ENCODE measurements around the gene ACOT9. TPM values are rescaled to one million over a fixed set of nuclear protein-coding genes. Genes with fewer than 3 reads are reported as not detected.
"Not testable (repeated sequence)": the region's sequence is repeated elsewhere in the genome, so short reads cannot be mapped to it uniquely, and the experiment has no call there.

ACOT9 gene
- polyA plus RNA-seq, 3 donors from 2014 or later, result 8.2 to 18.4 (median 17.1) TPM

DNA sequence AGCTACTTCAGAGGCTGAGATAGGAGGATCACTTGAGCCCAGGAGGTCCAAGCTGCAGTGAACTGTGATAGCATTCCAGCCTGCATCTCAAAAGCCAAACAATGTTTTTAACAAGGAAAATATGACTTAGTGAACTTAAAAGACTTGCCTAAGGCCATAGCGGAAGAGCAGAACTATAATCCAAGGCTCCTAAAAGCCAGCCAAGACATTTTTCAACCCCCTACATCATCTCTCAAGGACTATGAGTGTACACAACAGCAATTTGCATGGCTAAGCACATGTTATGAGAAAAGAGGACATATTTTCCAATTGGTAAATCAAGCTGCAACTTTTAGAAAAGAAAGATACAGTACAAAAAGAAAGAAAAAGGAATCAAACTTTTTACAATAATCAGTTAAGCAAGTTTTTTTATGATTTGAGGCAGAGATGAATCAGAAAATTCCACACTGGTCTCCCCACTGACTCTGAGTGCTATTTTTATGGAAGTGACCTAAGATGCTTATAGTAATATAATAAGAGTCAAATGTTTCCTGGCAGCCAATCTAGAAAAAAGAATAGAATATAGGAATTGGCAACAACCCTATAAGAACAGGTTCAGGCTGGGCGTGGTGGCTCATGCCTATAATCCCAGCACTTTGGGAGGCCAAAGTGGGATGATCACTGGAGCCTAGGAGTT lies 9.8 kb upstream of the ACOT9 start:
- Mint-ChIP-seq H3K36me3 (no peaks in the 10 kb centered on the region), H3K4me3 (no peak overlapping the region), H3K9me3 (no peaks in the 10 kb centered on the region), H3K27ac (no peak overlapping the region), H3K27me3 (ENCODE audit: low read depth in 3 of 3) (peaks cover 0 to 4% (median 3%) of the 10 kb centered on the region in 3 donors), H3K4me1 (peaks cover 0 to 2% of the 10 kb centered on the region in 2 donors)
- no peak for DNase-seq

DNA sequence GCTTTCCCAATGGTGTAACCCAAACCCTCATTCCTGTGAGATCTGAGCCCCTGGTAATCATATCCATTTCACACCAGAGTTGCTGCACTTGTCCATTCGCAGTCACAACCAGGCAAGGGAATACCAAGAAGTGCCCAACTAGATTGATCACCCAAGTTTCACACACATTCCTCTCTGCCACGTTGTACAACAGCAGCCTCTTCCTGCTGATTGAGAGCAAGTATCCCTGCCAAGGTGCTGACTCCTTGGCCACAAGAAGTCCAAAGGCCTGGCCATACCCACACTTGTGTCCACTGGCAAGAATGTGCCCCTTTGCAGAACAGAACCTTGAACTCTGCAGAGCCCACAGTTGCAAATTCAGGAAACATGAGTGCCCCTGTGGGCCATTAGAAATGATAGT lies 6.5 kb upstream of the ACOT9 start:
- DNase-seq, result no peak
- H3K4me1 Mint-ChIP-seq, result peaks cover 5 to 7% of the 10 kb centered on the region in 2 donors
- peaks cover 2 to 5% (median 3%) of the 10 kb centered on the region in 3 donors for H3K27me3 Mint-ChIP-seq (ENCODE audit: low read depth in 3 of 3)
- no peaks in the 10 kb centered on the region for H3K36me3 Mint-ChIP-seq
- H3K27ac Mint-ChIP-seq, result peak overlapping the region in 2 of 6 donors; percentile 25 to 40
- no peak overlapping the region for H3K4me3 Mint-ChIP-seq
- H3K9me3 Mint-ChIP-seq, result no peaks in the 10 kb centered on the region

DNA sequence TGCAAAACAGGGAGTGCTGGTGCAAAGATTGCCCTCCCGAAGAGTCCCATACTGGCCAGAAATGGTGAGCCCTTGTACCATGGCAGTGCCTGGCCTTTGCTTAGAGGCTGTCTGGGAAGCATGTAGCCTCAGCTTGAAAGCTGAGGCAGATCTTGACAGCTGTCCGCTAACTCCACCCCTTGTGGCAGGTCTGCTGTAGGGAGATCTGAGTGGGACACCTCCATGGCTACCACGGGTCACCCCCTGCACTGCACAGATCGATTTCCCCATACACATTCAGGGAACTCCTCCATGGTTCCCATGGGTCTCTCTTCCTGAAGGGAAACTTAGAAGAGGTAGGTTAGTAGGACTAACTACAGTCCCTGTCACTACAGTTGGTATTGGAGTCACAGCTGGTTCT lies 6.1 kb upstream of the ACOT9 start:
- Mint-ChIP-seq H3K4me1 (peaks cover 5 to 7% of the 10 kb centered on the region in 2 donors), H3K27ac (peak overlapping the region in 2 of 6 donors; percentile 25 to 40), H3K4me3 (no peak overlapping the region), H3K36me3 (no peaks in the 10 kb centered on the region), H3K9me3 (no peaks in the 10 kb centered on the region), H3K27me3 (ENCODE audit: low read depth in 3 of 3) (peaks cover 3 to 5% (median 4%) of the 10 kb centered on the region in 3 donors)
- DNase-seq, result no peak

DNA sequence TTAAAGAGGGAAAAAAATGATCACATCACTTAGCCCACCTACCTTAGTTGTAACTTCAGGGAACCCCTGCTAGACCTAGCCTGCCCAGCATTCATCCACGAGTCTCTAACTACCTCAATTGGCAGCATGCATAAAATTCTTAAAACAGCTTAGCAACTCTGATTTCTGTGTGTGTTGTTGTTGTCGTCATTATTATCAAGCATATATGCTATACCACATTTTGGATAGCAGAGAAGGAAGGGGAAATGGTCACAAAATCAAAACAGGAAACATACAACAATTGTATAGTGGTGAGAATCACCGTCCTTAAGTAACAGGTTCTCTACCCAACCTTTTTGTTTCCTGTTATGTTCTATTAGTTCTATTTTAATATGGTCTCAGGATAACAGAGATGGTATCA lies 2.7 kb upstream of the ACOT9 start:
- Mint-ChIP-seq H3K27me3 (ENCODE audit: low read depth in 3 of 3) (peaks cover 4 to 11% (median 10%) of the 10 kb centered on the region in 3 donors), H3K9me3 (no peaks in the 10 kb centered on the region), H3K27ac (peak overlapping the region in 4 of 6 donors; percentile 76 to 89 (median 78)), H3K4me3 (peak overlapping the region in 3 of 5 donors; percentile 27 to 65 (median 39)), H3K36me3 (no peaks in the 10 kb centered on the region), H3K4me1 (peaks cover 24 to 25% of the 10 kb centered on the region in 2 donors)
- DNase-seq, result peak; percentile 2 to 35 (median 29)

DNA sequence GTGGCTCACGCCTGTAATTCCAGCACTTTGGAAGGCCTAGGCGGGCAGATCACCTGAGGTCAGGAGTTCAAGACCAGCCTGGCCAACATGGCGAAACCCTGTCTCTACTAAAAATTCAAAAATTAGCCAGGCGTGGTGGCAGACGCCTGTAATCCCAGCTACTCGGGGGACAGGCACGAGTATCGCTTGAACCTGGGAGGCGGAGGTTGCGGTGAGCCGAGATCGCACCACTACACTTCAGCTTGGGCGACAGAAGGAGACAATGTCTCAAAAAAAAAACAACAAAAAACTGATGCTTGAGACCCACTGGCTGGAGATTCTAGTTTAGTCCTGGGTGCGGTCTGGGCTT lies 521 bp upstream of the ACOT9 start:
- not testable (repeated sequence) for DNase-seq; H3K36me3 Mint-ChIP-seq; H3K27me3 Mint-ChIP-seq (ENCODE audit: low read depth in 3 of 3); H3K9me3 Mint-ChIP-seq
- peak overlapping the region; percentile 53 to 93 (median 82) for H3K27ac Mint-ChIP-seq
- peaks cover 25 to 27% of the 10 kb centered on the region in 2 donors for H3K4me1 Mint-ChIP-seq
- H3K4me3 Mint-ChIP-seq, result peak overlapping the region; percentile 79 to 94 (median 87)

DNA sequence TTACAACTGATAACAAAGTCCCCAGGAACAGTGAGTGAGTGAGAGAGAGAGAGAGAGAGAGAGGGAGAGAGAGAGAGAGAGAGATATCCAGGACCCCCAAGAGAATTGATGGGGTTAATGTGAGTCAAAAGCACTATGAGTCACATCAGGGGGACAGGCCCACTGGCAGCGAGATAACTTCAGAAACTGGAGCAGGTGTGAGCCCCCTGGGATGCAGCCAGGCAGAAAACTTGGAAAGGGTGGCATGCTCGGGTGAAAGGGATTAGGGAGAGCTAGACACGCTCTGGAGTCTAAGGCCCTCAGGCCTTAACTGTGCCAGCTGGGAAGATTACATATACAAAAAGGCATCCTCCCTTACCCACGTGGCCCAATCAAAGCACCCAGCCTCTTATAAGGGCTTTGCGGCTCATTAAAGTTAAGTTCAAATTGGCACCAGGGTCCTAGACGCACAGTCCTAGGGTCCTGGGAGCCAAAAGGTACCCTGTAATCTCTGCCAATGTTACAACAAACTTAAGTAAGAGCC lies 841 bp downstream of the ACOT9 start:
- Mint-ChIP-seq H3K9me3 (no peaks in the 10 kb centered on the region), H3K36me3 (no peaks in the 10 kb centered on the region), H3K4me3 (peak overlapping the region; percentile 86 to 94 (median 90)), H3K27ac (peak overlapping the region; percentile 7 to 87 (median 76)), H3K4me1 (peaks cover 25 to 27% of the 10 kb centered on the region in 2 donors), H3K27me3 (ENCODE audit: low read depth in 3 of 3) (peaks cover 4 to 8% (median 8%) of the 10 kb centered on the region in 3 donors)
- peak in 1 of 3 donors; percentile 3 for DNase-seq

DNA sequence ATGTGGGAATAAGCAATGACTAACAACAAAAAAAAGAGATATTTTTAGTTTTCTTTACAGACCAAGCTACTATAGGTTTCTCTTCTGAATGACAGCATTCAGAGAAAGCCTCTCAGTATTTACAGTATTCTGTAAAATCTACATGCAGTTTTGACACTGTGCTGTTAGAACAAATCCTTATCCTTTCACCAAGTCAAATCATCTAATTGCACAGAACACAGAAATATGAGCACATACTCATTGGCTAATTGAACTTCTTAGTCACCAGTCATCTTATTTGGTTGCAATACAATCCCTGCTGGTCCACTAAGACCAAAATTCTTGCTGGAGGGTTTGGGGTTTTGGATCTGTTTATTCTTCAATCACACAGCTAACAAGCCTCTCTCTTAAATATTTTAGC lies 5.7 kb downstream of the ACOT9 start:
- Mint-ChIP-seq H3K4me3 (no peak overlapping the region), H3K36me3 (peaks cover 0 to 5% (median 0%) of the 10 kb centered on the region in 3 donors), H3K27me3 (ENCODE audit: low read depth in 3 of 3) (peaks cover 0 to 6% (median 3%) of the 10 kb centered on the region in 3 donors), H3K4me1 (peaks cover 15 to 18% of the 10 kb centered on the region in 2 donors), H3K9me3 (no peaks in the 10 kb centered on the region), H3K27ac (no peak overlapping the region)
- DNase-seq, result no peak

DNA sequence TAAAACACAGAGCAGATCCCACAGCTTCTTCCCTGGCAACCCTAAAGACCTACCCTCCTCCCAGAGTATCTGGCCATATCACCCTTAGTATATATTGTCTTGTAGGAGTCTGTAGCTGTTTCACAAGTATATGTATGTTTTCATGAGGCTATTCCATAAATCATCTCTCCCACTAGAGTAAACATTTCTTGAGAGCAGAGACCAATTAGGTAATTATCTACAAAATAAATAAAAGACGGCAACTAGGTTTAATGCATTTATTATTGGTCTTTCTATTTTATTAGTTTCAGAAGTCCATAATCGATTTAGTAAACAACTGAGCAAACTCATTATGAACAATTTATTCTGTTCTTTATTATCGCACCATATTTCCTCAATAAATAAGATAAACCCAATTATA lies 7.0 kb downstream of the ACOT9 start:
- H3K4me3 Mint-ChIP-seq, result no peak overlapping the region
- peak overlapping the region in 1 of 6 donors; percentile 67 for H3K27ac Mint-ChIP-seq
- H3K27me3 Mint-ChIP-seq (ENCODE audit: low read depth in 3 of 3), result no peaks in the 10 kb centered on the region
- peaks cover 0 to 5% (median 0%) of the 10 kb centered on the region in 3 donors for H3K36me3 Mint-ChIP-seq
- no peak for DNase-seq
- H3K9me3 Mint-ChIP-seq, result no peaks in the 10 kb centered on the region
- peaks cover 3 to 5% of the 10 kb centered on the region in 2 donors for H3K4me1 Mint-ChIP-seq

DNA sequence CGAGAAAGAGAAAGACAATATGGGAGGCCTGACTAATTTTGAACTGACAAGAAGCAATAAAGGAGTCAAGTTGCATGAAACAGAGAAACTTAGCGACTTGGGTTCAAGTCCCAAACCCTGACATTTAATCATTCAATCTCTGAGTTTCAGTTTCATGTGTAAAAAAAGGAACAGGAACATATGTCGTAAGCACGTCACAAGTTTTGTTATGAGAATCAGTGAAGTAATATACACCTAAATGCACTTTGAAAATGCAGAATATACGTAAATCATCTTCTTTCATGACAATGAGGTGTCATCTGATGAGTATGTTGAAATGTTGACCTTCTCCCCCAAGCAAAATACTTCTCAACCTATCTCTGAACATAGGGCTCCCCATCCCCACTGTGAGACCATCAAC lies 10.4 kb downstream of the ACOT9 start:
- no peak overlapping the region for H3K4me3 Mint-ChIP-seq
- H3K36me3 Mint-ChIP-seq, result peaks cover 0 to 5% (median 0%) of the 10 kb centered on the region in 3 donors
- H3K27me3 Mint-ChIP-seq (ENCODE audit: low read depth in 3 of 3), result no peaks in the 10 kb centered on the region
- DNase-seq, result no peak
- no peak overlapping the region for H3K27ac Mint-ChIP-seq
- peaks cover 0 to 5% of the 10 kb centered on the region in 2 donors for H3K4me1 Mint-ChIP-seq
- H3K9me3 Mint-ChIP-seq, result no peaks in the 10 kb centered on the region

DNA sequence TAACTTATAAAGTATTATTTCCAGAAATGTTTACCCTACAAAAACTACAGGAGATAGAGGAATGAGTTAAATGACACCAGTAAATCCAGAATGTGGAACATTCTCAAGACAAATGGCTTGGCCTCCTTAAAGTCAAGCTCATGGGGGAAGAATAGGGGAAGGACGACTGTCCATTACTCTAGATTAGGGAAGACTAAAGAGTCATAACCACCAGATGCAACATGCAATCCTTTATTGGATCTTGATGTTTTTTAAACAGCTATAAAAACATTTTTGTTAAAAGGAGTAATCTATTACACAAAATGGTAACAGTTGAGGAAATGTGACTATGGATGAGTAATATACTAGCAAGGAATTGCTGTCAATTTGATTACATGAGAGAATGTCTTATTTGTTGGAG lies 11.1 kb downstream of the ACOT9 start:
- no peaks in the 10 kb centered on the region for H3K27me3 Mint-ChIP-seq (ENCODE audit: low read depth in 3 of 3)
- no peak overlapping the region for H3K27ac Mint-ChIP-seq
- H3K9me3 Mint-ChIP-seq, result no peaks in the 10 kb centered on the region
- peaks cover 0 to 5% of the 10 kb centered on the region in 2 donors for H3K4me1 Mint-ChIP-seq
- H3K36me3 Mint-ChIP-seq, result peaks cover 0 to 5% (median 0%) of the 10 kb centered on the region in 3 donors
- DNase-seq, result no peak
- H3K4me3 Mint-ChIP-seq, result no peak overlapping the region

DNA sequence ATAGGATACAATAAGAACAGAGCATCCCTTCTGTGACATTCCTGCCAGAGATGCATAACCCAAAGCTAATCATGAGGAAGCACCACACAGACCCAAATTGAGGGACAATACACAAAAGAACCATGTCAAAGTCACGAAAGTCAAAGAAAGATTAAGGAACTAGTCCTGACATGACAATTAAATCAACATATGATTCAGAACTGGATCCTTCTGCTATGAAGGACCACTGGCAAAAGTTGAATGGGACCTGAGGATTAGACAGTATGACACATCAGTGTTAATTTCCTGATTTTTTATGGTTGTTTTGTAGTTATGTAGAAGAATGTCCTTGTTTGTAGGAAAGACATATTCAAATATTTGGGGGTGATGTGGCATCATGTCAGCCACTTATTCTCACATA lies 13.9 kb downstream of the ACOT9 start:
- peaks cover 0 to 5% (median 3%) of the 10 kb centered on the region in 3 donors for H3K36me3 Mint-ChIP-seq
- no peak overlapping the region for H3K4me3 Mint-ChIP-seq
- H3K4me1 Mint-ChIP-seq, result peaks cover 0 to 2% of the 10 kb centered on the region in 2 donors
- H3K9me3 Mint-ChIP-seq, result no peaks in the 10 kb centered on the region
- H3K27ac Mint-ChIP-seq, result no peak overlapping the region
- DNase-seq, result no peak
- H3K27me3 Mint-ChIP-seq (ENCODE audit: low read depth in 3 of 3), result no peaks in the 10 kb centered on the region

DNA sequence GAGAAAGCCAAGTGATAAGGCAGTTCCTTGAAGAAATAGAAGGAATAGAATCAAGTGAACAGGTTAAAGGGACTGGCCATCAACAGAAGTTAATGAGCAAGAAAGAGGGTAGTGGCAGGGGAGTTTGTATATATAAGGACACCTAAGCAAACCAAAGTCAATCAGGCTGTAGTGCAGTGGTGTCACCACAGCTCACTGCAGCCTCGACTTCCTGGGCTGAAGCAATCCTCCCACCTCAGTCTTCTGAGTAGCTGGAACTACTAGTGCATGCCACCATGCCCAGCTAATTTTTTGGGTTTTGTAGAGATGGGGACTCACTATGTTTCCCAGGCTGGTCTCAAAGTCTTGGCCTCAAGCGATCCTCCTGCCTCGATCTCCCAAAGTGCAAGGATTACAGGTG lies 15.9 kb downstream of the ACOT9 start:
- Mint-ChIP-seq H3K4me1 (peaks cover 0 to 2% of the 10 kb centered on the region in 2 donors), H3K27ac (no peak overlapping the region), H3K27me3 (ENCODE audit: low read depth in 3 of 3) (no peaks in the 10 kb centered on the region), H3K4me3 (no peak overlapping the region), H3K36me3 (peaks cover 0 to 10% (median 0%) of the 10 kb centered on the region in 3 donors), H3K9me3 (no peaks in the 10 kb centered on the region)
- no peak for DNase-seq

DNA sequence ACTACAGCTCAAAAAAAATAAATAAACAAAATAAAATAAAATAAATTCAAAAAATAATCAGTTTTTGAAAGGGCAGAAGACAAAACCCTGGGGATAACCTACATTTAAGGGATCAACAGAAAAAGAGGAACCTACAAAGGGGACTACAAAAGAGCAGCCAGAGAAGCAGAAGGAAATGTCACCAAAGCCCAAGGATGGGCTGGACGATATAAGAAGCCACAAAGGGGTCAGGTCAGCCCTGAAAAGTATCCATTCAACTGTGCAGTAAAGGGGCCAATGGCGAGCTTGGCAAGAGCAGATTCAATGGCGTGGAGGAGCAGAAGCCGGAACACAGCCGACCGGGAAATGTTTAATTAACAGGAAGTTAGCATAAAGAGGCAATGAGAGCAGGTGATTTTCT lies 16.9 kb downstream of the ACOT9 start:
- H3K9me3 Mint-ChIP-seq, result no peaks in the 10 kb centered on the region
- H3K27ac Mint-ChIP-seq, result peak overlapping the region in 2 of 6 donors; percentile 15 to 29
- peaks cover 0 to 2% of the 10 kb centered on the region in 2 donors for H3K4me1 Mint-ChIP-seq
- peaks cover 0 to 10% (median 0%) of the 10 kb centered on the region in 3 donors for H3K36me3 Mint-ChIP-seq
- no peaks in the 10 kb centered on the region for H3K27me3 Mint-ChIP-seq (ENCODE audit: low read depth in 3 of 3)
- DNase-seq, result no peak
- no peak overlapping the region for H3K4me3 Mint-ChIP-seq

DNA sequence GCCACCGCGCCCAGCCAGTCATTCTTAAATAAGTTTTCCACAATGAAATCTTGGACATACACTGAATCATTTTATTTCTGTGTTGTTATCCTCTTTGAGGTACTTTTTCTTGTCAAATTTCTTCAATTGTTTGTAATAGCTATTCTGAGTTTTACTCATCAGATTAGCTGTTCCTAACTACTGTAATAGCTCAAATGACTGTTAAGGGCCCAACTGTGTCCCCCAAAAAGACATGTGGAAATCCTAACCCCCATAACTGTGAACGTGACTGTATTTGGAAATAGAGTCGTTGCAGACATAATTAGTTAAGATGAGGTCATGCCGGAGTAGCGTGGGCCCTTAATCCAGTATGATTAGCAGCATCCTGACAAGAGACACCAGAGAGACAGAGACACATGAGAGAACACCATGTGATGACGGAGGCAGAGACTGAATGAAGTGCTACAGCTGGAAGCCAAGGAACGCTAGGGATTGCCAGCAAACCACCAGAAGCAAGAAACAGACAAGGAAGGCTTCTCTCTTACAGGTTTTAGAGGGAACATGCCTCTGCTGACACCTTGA lies 22.9 kb downstream of the ACOT9 start:
- Mint-ChIP-seq H3K27me3 (ENCODE audit: low read depth in 3 of 3) (peaks cover 0 to 1% (median 0%) of the 10 kb centered on the region in 3 donors), H3K9me3 (no peaks in the 10 kb centered on the region), H3K4me1 (no peaks in the 10 kb centered on the region), H3K4me3 (no peak overlapping the region), H3K27ac (no peak overlapping the region), H3K36me3 (peaks cover 0 to 10% (median 5%) of the 10 kb centered on the region in 3 donors)
- no peak for DNase-seq

Measured in immature natural killer cell (primary cell).